HG03108 (cell line): ENCODE results near the gene FBXO4.

Experiments
- ATAC-seq: cut with Tn5 transposase; IDR thresholded peaks from one replicate; pipeline ENCODE4 v1.9.1; 2021; ENCODE audit warnings: moderate library complexity; ENCODE audit not compliant: unreplicated experiment

The FBXO4 gene, protein sequence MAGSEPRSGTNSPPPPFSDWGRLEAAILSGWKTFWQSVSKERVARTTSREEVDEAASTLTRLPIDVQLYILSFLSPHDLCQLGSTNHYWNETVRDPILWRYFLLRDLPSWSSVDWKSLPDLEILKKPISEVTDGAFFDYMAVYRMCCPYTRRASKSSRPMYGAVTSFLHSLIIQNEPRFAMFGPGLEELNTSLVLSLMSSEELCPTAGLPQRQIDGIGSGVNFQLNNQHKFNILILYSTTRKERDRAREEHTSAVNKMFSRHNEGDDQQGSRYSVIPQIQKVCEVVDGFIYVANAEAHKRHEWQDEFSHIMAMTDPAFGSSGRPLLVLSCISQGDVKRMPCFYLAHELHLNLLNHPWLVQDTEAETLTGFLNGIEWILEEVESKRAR

DNA sequence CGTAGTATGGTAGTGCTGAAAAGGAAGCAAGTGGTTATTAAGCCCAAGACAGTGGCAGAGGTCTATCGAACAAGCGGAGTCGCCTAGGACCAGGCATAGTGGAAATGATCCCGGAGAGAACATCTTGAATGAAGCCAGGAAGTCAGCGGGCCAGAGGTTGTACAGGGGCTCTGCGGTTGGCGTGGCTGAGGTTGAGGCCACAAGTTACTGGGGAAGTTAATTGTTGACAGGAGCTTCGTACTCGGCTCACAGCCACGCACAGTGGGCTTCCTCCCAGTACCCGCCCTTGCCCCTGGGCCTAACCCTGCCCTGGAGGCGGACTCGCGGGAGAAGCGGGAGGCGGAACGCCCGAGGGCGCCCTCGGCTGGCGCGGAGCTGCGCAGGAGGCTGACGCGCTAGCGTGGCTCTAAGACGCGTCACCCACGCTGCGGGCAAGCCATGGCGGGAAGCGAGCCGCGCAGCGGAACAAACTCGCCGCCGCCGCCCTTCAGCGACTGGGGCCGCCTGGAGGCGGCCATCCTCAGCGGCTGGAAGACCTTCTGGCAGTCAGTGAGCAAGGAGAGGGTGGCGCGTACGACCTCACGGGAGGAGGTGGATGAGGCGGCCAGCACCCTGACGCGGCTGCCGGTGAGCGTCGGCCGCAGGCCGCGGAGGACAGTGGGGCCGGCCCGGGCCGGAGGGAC, at the start of gene FBXO4:
Gene FBXO4 (plus strand): TSS at position 410 of the 683 bp plus-strand sequence. CDS start 29 bp downstream, at position 439.
- peak; percentile 97 for ATAC-seq

DNA sequence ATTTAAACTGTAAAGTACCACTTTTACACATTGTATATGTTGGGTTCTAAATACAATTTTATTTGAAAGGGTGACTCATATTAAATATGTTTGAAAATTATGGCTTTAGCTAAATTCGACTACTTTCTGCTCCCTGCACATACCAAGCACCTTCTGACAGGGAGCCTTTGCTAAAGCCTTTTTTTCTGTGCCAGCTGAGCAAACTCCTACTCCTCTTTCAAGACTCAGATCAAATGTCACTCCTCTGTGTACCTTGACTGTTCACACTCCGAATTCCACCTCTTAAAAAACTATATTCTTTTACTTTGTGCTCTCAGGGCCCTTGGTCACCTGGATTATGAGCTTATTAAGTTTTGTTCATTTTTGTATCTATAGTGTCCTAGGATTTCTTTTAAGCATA, 48.4 kb upstream of the FBXO4 start:
- ATAC-seq, result no peak

DNA sequence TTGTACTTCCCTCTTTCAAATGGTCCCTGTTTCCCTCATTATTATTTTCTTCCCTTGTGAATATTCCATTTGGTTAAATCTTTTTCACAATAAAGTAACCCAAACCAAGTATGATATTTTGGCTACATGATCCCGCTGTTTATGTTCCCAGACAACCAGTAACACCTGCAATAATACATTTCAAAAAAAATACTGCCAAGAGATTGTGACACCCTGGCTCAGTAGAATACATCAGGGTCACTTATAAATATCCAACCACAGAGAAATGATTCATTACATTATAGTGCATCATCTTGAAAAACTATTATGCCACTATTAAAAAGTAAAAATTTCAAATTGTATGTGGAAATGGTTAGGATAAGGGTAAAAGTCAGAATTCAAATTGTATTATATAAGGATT, 47.7 kb upstream of the FBXO4 start:
- no peak for ATAC-seq

DNA sequence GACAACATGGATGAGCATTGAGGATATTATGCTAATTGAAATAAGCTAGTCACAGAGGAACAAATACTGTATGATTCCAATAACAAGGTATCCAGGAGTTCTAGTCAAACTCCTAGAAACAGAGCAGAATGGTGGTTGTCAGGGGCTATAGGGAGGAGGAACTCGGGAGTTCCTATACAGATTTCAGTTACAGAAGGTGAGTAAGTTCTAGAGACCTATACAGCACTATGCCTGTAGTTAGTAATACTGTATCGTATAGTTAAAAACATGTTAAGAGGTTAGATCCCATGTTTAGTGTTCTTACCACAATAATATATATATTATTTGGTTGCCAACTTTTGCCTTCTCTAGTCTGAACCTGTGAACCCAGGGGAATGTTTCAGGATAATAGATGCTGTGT, 46.9 kb upstream of the FBXO4 start:
- peak; percentile 36 for ATAC-seq

DNA sequence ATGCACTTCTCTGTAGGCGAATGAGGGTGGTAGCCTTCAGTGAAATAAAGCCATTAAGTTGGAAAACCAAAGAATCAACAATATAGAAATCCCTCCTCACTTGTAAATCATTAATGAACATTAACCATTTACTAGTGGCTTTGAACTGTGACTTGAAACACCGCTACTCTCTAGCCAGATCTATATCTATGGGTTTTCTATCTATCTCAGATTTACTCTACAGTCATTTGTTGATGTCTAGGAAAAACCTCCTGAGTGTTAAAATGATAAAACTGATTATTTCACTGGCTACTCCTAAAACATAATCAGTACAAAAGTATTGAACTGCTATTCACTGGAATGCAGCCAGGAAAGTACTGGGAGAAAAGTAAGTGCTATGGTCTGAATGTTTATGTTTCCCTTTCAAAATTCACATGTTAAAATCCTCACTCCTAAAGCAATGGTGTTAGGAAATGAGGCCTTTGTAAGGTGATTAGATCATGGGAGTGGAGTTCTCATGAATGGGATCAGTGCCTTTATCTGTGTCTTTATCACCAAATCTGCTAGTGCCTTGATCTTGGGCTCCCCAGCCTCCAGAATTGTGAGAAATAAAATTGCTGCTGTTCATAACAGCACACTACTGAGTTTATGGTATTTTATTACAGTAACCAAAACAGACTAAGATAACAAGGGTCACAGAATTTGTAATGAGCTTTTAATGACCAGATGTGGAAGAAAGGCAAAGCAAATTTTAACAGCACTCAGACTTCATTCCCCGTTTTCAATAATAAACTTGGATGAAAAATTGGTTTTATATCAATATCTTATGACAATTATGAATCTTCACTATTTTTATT, 46.2 kb upstream of the FBXO4 start:
- ATAC-seq, result peak; percentile 68

DNA sequence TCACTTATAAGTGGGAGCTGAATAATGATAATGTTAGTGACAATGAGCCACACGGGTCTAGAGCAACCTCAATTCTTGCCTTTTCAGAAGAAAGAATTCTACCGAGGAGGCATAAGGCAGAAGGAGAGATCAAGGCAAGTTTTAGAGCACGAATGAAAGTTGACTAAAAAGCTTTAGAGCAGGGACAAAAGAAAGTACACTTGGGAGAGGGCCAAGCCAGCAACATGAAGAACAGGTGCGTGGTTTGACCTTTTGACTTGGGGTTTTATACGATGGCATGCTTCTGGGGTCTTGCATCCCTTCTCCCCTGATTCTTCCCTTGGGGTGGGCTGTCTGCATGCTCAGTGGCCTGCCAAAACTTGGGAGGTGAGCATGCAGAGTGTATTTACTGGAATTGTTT, 42.3 kb upstream of the FBXO4 start:
- no peak for ATAC-seq

DNA sequence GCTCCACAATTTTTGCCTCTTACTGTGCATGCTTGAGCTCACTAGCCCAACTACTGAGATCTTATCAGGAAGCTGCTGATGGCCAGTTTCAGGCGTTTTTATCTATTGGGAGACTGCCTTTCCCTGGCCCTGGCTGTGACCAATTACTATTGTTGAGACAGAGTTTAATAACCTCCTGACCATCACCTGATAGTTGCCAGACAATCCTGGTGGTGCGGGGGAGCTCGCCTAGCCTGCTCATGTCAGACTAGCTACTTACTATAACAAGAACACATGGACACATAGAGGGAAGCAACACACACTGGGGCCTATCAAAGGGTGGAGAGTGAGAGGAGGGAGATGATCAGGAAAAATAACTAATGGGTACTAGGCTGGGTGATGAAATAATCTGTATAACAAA, 41.8 kb upstream of the FBXO4 start:
- ATAC-seq, result no peak

DNA sequence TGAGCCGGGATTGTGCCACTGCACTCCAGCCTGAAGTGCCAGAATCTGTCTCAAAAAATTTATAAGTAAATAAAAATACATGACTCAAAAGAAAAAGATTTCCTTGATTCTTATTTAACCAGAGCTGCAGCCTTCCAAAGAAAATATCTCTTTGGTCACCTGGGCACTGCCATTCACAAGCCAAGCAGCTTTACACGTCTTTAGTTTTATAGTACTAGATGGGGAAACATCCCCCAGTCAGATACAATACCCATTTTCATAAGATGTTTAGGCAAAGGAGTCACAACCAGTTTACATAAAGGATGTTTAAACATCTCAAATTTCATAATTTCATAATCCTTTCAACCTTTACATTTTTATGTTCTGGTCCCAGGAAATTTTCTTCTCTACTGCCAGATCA, 41.1 kb upstream of the FBXO4 start:
- ATAC-seq, result no peak

DNA sequence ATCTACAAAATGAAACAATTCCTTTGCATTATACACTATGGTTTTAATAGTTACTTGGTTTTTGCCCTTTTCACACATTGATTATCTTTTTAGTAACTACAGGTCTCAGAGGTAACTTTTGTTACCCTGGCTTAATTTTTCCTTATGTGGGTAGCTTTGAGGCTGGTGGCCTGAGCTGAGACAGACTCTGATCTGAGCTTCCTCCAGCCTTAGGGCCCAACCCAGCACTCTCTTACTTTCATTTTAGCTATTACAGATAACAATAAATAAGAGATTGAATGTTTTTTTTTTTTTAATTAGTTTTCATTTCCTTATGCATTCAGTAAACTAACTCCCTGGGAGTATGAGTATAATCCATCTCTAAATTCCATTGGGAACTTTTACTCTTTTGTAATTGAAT, 39.8 kb upstream of the FBXO4 start:
- no peak for ATAC-seq

DNA sequence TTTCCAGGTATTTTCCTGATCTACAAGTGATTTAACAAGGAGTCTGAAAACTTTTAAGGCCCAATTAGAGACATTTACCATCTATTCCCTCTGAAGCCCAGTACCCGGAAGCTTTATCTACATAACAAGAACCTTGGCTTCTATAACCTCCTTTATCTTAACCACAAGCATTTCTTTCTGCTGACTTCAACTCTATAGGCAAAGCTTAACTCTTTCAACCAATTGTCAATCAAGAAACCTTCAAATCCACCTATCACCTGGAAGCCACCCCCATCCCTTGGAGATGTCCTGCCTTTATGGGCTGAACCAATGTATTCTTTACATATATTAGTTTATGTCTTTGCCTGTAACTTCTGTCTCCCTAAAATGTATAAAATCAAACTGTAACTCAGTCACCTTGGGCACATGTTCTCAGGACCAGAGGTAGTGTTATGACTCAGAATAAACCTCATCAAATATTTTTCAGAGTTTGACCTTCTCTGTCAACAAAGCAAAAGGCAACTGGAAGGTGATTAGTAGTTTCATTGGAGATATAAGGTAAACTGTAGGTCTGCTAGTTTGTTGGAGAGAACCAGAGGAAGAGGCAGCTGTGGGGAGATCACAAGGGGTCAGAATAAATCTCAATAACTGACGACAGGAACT, 33.9 kb upstream of the FBXO4 start:
- ATAC-seq, result no peak

DNA sequence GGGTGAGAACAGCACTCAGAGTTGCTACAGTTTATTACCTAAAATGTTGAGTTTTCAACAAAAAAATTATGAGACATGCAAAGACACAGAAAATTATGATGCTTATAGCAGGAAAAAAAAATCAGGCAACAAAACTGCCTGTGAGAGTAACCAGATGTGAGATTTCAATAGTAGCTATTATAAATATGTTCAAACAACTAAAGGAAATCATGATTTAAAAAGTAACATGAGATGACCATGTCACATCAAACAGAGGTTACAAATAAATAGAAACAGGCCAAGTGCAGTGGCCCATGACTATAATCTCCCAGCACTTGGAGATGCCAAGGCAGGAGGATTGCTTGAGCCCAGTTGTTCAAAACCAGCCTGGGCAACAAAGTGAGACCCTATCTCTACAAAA, 33.0 kb upstream of the FBXO4 start:
- no peak for ATAC-seq

DNA sequence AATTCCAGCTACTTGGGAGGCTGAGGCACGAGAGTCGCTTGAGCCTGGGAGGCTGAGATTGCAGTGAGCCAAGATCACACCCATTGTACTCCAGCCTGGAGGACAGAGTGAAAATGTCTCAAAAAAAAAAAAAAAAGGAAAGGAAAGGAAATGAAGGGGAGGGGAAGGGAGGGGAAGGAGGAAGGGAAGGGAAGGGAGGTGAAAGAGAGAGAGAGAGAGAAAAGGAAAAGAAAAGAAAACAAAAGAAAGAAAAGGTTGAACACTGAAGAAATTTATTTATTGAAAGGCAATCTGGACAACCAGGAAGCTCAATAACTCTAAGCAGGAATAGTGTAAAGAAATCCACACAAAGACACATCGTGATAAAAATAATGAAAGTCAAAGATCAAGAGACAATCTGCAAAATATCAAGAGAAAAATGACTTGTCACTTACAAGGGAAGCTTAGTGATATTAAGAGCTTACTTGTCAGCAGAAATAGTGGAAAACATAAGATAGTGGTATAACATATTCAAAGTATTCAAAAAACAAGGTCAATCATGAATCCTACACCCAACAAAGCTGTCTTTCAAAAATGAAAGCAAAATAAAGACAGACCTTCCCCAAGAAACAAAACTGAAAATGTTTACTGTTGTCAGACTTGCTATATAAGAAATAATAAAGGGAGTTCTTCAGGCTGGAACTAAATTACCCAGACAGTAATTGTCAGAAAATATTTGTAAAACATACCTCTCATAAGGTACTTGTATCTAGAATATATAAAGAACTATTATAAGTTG, 31.8 kb upstream of the FBXO4 start:
- ATAC-seq, result no peak

DNA sequence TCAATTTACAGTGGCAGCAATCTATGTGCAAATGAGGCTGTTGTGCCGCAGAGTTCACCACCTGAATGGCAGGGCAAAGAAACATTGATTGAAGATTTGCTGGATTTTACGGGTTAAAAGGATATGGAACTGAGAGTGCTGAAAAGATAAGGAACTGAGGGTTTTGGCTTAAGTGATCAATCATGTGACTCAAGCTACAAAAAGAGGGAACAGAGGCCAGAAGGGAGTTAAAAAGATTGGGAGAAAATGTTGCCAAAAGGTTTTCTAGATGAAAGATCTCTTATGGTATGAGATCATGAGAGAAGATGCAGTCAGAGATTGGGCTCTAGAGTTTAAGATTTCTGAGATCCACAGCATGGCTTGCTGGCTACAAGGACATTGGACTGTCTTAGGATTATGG, 28.9 kb upstream of the FBXO4 start:
- no peak for ATAC-seq

DNA sequence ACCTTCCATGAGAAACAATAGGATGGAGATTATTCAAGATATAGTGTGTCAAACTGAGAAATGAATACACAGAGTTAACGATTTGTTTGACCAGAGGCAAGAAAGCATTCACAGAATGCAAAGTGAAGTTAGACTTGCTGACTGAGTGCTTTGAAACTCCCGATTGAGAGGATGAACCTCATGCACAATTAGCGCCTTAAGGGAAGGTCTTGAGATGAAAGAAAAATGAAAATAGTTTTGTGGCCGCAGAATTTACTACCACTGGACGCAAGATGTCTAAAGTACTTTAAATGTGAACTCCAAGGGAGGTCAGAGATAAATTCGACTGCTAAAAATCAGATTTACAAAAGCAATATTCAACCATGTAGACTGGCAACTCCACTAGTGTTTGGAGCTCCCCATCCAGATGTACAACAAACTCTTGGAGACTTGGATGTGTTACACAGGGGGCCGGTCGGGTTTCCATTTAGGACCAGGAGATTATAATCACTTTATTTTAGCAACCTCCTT, 21.6 kb upstream of the FBXO4 start:
- ATAC-seq, result no peak

DNA sequence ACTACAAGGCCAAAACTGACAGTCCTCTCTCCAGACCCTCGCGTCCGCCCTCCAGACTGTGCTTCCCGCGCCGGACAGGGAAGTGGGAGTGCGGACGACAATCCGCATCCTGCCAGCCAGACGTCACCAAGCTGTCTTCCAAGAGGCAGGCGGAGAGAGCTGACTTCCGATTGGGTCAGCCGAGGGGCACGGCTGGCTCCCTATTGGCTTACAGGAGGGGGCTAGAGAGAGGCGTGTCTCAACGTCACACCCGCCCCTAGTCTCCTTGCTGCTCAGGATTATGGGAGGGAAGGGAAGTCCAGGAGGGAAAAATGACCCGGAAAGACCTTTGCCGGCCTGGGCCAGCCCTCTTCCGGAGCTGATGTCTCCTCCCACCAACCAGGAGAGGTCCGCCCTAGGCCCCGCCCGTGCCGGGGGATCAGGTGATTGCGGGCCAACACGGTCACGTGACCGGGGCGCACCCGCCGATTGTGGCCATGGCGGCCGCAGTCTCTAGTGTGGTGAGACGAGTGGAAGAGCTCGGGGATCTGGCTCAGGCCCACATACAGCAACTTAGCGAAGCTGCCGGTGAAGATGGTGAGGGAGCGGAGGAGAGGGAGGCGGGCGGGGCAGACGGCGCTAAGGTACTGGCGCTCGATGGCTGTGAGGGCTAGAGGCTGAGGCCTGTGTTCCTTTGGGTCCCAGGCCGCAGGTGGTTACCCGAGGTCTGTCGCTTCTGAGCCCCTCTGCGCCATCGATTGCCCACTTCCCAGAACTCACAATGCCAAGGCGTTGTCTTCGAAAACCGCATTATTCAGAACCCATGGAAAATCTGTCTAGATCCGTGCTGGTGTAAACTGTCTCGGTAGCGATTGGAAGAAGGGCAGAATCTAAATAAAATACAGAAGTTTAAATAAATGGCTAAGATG, 20.9 kb upstream of the FBXO4 start, which contains the start of gene RIMOC1:
Gene RIMOC1 (plus strand): TSS at position 453 of the 908 bp plus-strand sequence. CDS start 24 bp downstream, at position 477.
- ATAC-seq, result peak; percentile 99

DNA sequence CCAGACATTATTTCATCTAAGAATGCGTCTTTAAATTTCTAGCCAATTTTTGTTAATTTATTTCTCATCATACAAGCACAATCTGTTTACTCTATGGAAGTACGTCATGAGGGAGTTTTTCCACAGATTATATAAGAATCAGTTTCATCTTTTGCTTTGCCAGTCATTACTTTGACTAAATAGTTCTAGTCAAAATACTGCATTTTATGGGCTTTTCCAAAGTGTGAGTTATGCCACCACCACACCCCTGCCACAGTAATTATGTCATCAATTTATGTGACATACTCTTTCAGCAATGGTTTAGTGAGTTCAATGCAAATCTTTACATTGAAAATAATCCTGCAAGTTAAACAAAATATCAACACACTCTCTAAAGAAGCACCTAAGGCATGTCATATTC, 18.9 kb upstream of the FBXO4 start:
- ATAC-seq, result no peak

DNA sequence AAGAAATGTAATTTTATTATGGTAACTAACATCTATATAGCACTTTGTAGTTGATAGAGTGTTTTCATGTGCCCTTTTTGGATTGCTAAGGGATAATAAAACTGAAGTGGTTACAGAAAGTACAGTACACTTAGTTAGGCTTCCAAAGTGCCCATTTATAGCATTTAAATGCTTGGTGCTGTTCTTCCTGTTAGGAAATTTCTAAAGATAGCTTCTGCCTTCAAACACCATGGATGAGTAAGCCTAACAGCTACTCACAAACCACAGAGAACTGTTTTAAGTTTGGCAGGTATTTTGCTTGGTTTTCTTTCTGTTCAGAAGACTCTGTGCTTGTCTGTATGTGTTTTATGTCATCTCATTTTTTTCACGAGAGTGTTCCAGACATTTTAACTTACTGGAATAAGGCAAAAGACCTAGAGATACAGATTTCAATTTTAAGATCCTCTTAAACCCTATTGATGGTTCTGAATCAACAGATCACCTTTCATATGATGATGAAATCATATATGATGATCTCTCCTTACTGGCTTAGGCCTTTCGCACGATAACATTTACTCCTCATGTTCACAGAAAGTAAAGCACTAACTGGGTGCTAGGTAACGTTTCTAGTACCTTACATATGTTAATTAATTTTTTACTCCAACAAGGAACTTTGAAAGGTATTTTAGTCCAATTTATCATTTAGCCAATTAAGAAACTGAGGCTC, 16.6 kb upstream of the FBXO4 start:
- ATAC-seq, result no peak

DNA sequence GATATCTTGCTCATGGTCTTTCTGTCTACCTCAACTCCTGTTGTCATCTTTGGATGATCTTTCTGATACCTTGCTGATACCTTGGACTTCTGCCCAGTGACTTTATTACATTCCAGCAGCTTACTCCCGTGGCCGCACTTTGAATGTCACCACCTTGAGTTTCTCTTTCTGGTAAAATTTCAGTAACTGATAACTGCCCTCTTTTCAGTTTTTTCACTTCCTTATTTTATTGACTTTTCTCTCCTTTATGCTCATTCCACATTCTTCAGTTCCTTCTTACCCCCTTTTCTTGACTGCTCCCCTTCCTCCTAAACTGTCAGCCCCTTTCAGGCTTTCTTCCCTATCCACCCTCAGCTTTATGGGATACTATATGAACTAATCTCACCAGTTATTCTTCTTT, 7.0 kb upstream of the FBXO4 start:
- no peak for ATAC-seq
